Measurements from ENCODE around the gene INPP5D.
"Not testable (repeated sequence)": the region's sequence is repeated elsewhere in the genome, so short reads cannot be mapped to it uniquely, and the experiment has no call there.

Gene INPP5D

DNA sequence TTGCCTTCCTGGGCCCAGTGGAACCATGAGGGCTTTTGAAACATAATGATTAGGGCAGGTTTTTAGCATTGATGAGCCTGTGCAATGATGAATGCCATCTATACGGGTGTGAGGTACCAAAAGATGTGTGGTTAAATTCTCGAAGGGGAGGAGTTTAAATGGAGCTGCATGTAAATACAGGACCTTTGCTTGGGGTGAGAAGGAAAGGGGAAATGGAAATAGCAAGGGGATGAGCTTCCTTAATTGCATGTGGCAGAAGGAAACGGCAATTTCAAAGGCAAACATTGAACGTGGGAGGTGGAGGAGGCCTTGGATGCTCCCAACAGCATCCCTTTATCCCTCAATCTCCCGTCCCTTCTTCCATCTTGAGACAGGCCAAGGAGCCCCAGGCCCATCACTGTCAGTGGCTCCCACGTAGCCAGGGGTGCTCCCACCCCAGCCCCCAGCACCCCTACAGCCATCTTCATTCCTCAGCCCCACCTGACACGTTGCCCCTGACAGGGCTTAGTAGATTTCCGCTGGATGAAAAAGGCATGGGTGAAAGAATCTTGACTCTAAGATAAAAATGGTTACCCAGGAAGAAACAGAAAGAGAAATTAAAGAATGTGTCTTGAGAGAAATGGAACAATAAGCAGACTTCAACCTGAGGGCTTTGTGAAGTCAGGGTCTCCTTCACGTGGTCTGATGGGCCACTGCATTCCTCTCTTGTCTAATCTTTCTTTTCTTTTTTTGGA is 32.5 kb downstream of the INPP5D start:
- peak; percentile 65 for DNase-seq (ENCODE audit: low spot score)

DNA sequence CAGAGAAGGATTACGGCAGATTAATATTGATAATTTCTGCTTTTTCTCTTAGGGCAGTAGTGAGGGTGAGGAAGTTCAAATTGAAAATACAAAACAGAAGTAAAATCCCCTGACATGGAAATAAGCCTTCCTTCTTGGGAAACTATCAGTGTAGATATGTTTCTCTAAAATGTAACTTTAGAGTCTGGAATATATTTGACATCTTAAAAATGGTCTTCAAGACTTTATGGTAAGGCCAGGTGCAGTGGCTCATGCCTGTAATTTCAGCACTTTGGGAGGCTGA is 33.0 kb downstream of the INPP5D start:
- no peak for DNase-seq (ENCODE audit: low spot score)

DNA sequence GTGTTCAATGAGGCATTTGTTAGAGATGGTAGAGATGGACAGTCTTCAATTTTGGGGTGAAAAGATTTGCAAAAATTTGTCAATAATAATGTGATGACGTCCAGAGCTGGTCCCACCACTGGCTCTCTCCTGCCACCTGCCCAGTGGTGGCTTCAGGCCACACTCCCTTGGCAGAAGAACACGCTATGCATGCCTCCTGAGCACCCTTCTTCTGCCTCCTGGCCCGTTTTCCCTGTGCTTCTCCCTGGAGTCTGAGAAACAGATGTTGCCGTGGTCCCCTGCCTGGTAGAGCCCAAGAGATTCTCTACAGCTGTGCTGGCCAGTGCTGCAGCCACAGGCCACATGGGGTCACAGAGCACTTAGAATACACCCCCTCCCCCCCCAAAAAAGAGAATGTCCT is 33.6 kb downstream of the INPP5D start:
- DNase-seq (ENCODE audit: low spot score) = no peak

- no peak for DNase-seq (ENCODE audit: low spot score)
These were observed 34.5 kb downstream of the INPP5D start for GRCh38 chr2:233094614-233095013.

GRCh38 chr2:233096006-233096405 is 35.9 kb downstream of the INPP5D start:
- no peak for DNase-seq (ENCODE audit: low spot score)

DNA sequence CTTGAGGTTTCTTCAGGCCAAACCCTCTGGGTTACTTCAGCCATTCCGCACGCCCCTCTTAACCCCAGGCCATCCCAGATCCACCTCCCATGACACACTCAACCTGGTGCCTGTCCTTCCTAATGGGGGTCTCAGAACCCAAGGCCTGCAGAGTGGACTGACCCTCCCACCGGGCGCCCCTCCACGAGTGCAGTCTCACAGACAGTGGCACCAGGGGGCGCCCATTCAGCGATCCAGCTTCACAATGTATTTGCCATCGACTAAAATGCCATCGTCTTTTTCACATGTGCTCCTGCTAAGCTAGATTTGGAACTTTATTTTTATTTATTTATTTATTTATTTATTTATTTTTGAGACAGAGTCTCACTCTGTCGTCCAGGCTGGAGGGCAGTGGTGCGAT is 38.5 kb downstream of the INPP5D start:
- no peak for DNase-seq (ENCODE audit: low spot score)

GRCh38 chr2:233099820-233100191 is 39.7 kb downstream of the INPP5D start:
- DNase-seq (ENCODE audit: low spot score) = not testable (repeated sequence)

- peak; percentile 86 for DNase-seq (ENCODE audit: low spot score)
These were observed 40.3 kb downstream of the INPP5D start for GRCh38 chr2:233100192-233100998.

GRCh38 chr2:233101141-233101540 is 41.0 kb downstream of the INPP5D start:
- no peak for DNase-seq (ENCODE audit: low spot score)

DNA sequence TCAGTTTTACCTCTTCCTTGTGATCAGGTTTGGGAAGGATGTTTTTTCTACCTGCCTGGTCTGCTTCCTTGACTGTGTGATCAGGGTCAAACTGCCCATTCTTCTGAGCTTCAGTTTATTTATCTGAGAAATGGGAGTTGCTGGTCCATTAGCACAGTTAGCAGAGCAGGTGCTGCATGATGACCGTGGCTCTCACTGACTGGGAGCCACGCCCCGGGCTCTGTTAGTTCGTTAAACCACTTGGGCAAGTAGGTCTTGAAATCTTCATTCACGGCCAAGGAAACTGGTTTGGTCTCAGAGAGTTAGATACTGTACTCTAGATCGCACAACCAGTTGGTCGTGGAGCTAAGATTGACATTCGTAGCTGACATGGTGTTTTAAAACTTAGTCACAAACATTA is 41.7 kb downstream of the INPP5D start:
- DNase-seq (ENCODE audit: low spot score) = no peak

DNA sequence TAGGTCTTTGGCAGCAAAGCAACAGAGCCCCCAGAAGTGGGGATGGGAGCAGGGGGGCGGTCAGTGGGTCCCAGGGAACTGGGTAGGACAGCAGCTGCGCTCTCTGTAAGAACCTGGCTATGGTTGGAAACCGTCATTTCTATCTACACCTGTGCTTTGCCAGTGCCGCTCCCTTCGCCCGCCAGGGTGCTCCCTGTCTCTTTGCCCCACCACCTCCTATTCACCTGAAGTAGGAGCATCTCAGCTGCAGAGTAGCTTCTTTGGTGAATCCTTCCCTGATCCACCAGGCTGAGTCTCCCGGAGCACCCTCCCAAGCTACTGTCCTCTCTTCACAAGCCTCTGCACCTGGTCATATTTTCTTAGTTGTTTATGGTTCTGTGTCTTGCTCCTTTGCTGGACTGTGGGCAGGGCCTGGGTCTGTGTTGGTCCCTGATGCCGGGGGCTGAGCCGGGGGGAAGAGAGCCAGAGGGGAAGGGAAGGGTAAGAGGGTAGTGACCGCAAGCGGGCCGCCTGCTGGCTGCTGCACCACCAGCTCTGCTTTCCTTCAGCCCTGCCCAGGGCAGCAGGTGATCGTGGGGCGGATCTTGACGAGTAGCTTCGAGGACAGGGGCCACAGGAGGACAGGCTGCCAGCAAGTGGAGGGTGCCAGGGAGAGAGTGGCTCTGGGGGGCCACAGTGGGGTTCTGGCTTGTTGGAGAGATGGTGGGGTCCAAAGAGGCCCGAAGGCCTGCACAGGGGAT is 45.2 kb downstream of the INPP5D start:
- DNase-seq (ENCODE audit: low spot score) = no peak

DNA sequence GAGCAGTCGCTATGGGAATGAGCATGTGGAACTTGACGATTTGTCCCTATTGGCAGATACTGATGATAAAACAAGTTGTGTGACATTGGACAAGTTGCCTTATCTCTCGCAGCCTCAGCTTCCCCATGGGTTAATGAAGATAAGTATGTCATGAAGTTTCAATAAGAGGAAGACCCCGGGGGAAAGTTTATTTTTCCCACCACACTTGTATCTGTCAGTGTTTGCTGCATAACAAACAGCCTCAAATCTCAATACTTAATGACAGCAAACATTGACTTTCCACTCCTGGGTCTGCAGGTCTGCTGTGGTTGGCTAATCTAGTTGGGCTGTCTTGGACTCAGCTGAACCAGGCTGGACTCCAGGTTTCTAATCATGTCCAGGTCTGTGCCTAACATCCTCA is 45.8 kb downstream of the INPP5D start:
- no peak for DNase-seq (ENCODE audit: low spot score)

GRCh38 chr2:233107011-233107410 is 46.9 kb downstream of the INPP5D start:
- no peak for DNase-seq (ENCODE audit: low spot score)

DNA sequence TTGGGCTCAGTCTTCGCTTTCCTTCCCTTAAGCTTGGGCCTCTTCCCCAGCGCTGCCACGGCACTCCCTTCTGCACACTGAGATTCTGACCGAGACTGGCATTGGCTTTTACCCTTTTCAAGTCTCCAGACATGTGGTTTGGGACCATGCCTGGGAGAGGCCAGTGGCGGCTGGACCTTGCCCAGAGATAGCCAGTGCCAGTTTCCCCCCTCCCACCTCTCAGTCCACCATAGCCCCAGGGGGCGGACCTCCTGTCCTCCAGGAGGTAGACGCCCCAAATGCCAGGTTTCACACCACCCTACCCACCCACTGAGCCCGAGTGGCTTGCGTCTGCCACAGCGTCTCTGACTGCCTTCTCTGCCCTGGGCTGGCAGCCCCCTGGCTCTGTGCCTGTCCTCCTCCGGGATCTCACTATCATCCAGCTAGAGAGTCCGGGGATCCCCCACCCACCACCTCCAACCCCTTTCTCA is 47.7 kb downstream of the INPP5D start:
- no peak for DNase-seq (ENCODE audit: low spot score)

GRCh38 chr2:233108611-233109490 is 48.7 kb downstream of the INPP5D start:
- DNase-seq (ENCODE audit: low spot score) = no peak

DNA sequence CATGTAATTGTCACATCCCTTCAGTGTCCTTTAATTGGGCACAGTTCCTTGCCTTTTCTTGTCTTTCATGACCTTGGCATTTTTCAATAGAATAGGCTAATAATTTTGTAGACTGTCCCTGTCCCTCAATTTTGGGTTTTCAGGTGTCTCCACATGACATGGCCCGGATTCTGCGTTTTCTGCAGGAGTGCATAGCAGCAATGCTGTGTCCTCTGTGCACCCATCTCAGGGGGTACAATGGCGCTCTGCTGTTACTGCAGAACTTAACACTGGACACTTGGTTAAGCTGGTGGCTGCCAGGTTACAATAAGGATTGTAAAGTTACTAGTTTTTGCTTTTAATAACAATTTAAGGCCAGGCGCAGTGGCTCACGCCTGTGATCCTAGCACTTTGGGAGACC is 51.3 kb downstream of the INPP5D start:
- no peak for DNase-seq (ENCODE audit: low spot score)

GRCh38 chr2:233112329-233112728 is 52.2 kb downstream of the INPP5D start:
- no peak for DNase-seq (ENCODE audit: low spot score)

DNA sequence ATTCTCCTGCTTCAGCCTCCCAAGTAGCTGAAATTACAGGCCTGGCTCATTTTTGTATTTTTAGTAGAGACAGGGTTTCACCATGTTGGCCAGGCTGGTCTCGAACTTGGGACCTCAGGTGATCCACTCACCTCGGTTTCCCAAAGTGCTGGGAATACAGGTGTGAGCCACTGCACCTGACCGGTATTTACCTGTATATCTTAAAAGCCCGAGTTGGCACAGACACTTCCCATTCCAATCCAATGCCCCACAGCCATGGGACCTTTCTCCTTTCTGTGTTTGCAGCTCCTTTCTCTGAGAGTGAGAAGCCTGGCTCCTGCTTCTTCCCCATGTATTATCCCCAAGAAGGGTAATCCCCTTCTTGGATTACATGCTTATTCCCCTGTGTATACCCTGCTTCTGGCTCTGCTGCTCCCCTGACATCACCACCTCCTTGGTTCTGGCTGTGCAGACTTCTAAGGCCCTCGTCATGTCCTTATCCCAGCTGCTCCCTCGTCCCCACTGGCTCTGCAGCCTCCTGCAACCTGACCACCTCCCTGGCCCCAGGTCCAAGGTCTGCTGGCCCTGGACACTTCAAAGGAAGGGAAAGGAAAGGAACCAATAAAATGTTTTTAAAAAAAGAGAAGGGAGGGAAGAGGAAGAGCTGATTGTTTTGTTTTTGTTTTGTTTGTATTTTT is 52.8 kb downstream of the INPP5D start:
- no peak for DNase-seq (ENCODE audit: low spot score)

DNA sequence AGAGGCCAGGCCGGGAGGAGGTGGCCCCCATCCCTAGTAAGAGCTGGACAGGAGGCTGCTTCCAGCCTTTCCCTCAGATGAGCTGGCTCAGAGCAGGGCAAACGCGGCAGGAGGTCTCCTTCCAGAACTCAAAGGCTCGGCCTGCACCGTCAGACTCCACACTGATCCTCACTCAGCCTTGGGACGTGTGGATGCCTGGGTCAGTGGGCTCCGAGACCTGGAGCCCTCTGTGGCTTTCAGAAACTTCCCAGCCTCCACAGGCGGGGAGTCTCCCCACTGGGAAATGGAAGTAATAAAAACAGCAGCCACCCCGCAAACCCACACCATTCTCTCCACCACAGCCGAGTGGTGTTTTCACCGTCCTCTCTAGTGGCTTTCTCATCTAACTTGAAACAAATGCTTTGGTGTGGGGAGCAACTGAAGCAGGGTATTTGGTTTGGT is 54.3 kb downstream of the INPP5D start:
- DNase-seq (ENCODE audit: low spot score) = no peak

GRCh38 chr2:233115121-233115520 is 55.0 kb downstream of the INPP5D start:
- no peak for DNase-seq (ENCODE audit: low spot score)

DNA sequence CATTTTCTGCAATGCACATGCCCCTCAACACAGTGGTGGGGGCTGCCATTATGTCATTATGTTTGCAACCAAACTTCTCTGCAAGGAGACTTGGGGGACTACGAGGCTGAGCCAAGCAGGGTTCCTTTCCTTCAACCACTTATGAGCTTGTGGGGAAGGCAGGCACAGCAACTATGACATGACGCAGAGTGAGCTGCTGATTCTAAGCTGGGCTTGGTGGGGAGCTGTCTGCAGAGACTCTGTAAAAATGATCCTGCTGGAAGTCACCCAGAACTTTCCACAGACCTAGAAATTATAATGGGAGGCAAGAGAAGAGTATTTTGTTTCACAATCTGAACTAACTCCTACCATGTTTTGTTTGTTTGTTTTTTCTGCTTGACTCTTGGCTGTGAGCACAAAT is 55.6 kb downstream of the INPP5D start:
- DNase-seq (ENCODE audit: low spot score) = peak; percentile 1

Data from germinal center (tissue), 1 donor.